Activated CD4-positive, alpha-beta memory T cell treated with anti-CD3 and anti-CD28 coated beads, Interleukin-2, amount 10 ng/mL, durations not matched to agents 7 days and 5 days (primary cell): Measurements from ENCODE around the gene TNS3. TPM values are rescaled to one million over a fixed set of nuclear protein-coding genes. Genes with fewer than 3 reads are reported as not detected.

ENCODE experiments used
- CTCF ChIA-PET: fragments of 350-600 bp; sonication (Branson Sonifier 250); formaldehyde crosslinking; loops from one replicate; lab custom pipeline; 2021; ENCODE audit warnings: antibody characterized with exemption, inconsistent platforms; lab: Charles Lee
- POLR2A ChIA-PET: fragments of 350-600 bp; sonication (Branson Sonifier 250); formaldehyde crosslinking; loops from one replicate; lab custom pipeline; 2021; ENCODE audit warnings: antibody characterized with exemption; lab: Charles Lee
- DNase-seq: peaks from one replicate; pipeline ENCODE4 v3.0.0-alpha.2; 2020
- H3K27ac Mint-ChIP-seq: one replicate; pipeline ENCODE4 v1.8.0; 2021; ENCODE audit warnings: mild to moderate bottlenecking, mixed read lengths
- H3K27me3 Mint-ChIP-seq: one replicate; pipeline ENCODE4 v1.8.0; 2021; ENCODE audit warnings: mixed read lengths
- H3K36me3 Mint-ChIP-seq: one replicate; pipeline ENCODE4 v1.8.0; 2021; ENCODE audit warnings: low read depth, mixed read lengths
- H3K4me1 Mint-ChIP-seq: one replicate; pipeline ENCODE4 v1.8.0; 2021; ENCODE audit warnings: mixed read lengths
- H3K4me3 Mint-ChIP-seq: one replicate; pipeline ENCODE4 v1.8.0; 2021; ENCODE audit warnings: mild to moderate bottlenecking, mixed read lengths
- H3K9me3 Mint-ChIP-seq: one replicate; pipeline ENCODE4 v1.8.0; 2021; ENCODE audit warnings: mixed read lengths
- total RNA-seq, 2 experiments: library from RNA; stranded (reverse); gene quantifications; one replicate each; pipeline ENCODE4 v1.2.3, GENCODE V29; 2021

The TNS3 gene
- total RNA-seq, 2 experiments from 2014 or later: 0.15 to 0.18 TPM

GRCh38 chr7:47573758-47574481 is 8.0 kb downstream of the TNS3 start:
- Mint-ChIP-seq H3K9me3 (peaks cover 3% of the 10 kb centered on the region), H3K27me3 (peaks cover 3% of the 10 kb centered on the region), H3K4me3 (no peak overlapping the region), H3K4me1 (no peaks in the 10 kb centered on the region), H3K27ac (no peak overlapping the region), H3K36me3 (no peaks in the 10 kb centered on the region)
- DNase-seq: no peak
- ChIA-PET POLR2A (no interaction called here), CTCF (no interaction called here)

GRCh38 chr7:47572939-47573757 is 8.8 kb downstream of the TNS3 start:
- ChIA-PET CTCF (no interaction called here), POLR2A (no interaction called here)
- H3K4me1 Mint-ChIP-seq: no peaks in the 10 kb centered on the region
- no peak overlapping the region for H3K4me3 Mint-ChIP-seq
- H3K27me3 Mint-ChIP-seq: peaks cover 3% of the 10 kb centered on the region
- no peak for DNase-seq
- no peak overlapping the region for H3K27ac Mint-ChIP-seq
- H3K9me3 Mint-ChIP-seq: peaks cover 3% of the 10 kb centered on the region
- no peaks in the 10 kb centered on the region for H3K36me3 Mint-ChIP-seq

DNA sequence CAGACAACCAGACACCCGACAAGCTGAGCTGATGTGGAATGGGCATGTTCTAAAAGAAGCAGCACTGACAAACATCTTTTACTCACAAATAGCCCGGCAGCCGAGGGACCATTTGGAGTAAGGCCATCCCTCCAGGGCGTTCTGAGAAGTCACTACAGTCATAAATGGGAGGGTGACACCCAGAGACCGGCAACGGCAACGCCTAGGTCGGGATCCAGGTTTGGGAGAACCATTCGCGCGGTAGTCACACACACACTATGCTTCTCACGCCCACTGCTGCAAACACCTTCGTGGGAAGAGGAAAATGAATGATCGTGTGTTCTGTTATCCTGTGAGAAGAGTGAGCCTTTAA is 9.8 kb downstream of the TNS3 start:
- Mint-ChIP-seq H3K27ac (no peak overlapping the region), H3K27me3 (peaks cover 3% of the 10 kb centered on the region), H3K4me3 (no peak overlapping the region), H3K4me1 (no peaks in the 10 kb centered on the region), H3K36me3 (no peaks in the 10 kb centered on the region), H3K9me3 (peaks cover 3% of the 10 kb centered on the region)
- ChIA-PET CTCF (no interaction called here), POLR2A (no interaction called here)
- DNase-seq: no peak

- POLR2A ChIA-PET: no interaction called here
- no peaks in the 10 kb centered on the region for H3K4me1 Mint-ChIP-seq
- peaks cover 3% of the 10 kb centered on the region for H3K9me3 Mint-ChIP-seq
- peaks cover 3% of the 10 kb centered on the region for H3K27me3 Mint-ChIP-seq
- H3K36me3 Mint-ChIP-seq: no peaks in the 10 kb centered on the region
- no peak overlapping the region for H3K4me3 Mint-ChIP-seq
- CTCF ChIA-PET: no interaction called here
- no peak overlapping the region for H3K27ac Mint-ChIP-seq
- DNase-seq: no peak
These were observed 10.4 kb downstream of the TNS3 start for GRCh38 chr7:47571331-47572093.

- H3K36me3 Mint-ChIP-seq: no peaks in the 10 kb centered on the region
- no peaks in the 10 kb centered on the region for H3K4me1 Mint-ChIP-seq
- H3K9me3 Mint-ChIP-seq: peaks cover 3% of the 10 kb centered on the region
- CTCF ChIA-PET: no interaction called here
- no peak overlapping the region for H3K4me3 Mint-ChIP-seq
- POLR2A ChIA-PET: no interaction called here
- peaks cover 3% of the 10 kb centered on the region for H3K27me3 Mint-ChIP-seq
- DNase-seq: no peak
- no peak overlapping the region for H3K27ac Mint-ChIP-seq
These were observed 11.3 kb downstream of the TNS3 start for GRCh38 chr7:47570649-47571050.

GRCh38 chr7:47568547-47568946 is 13.4 kb downstream of the TNS3 start:
- DNase-seq: no peak
- ChIA-PET POLR2A (no interaction called here), CTCF (no interaction called here)
- Mint-ChIP-seq H3K9me3 (peaks cover 2% of the 10 kb centered on the region), H3K27ac (no peak overlapping the region), H3K4me1 (no peaks in the 10 kb centered on the region), H3K27me3 (peaks cover 3% of the 10 kb centered on the region), H3K4me3 (no peak overlapping the region), H3K36me3 (no peaks in the 10 kb centered on the region)

DNA sequence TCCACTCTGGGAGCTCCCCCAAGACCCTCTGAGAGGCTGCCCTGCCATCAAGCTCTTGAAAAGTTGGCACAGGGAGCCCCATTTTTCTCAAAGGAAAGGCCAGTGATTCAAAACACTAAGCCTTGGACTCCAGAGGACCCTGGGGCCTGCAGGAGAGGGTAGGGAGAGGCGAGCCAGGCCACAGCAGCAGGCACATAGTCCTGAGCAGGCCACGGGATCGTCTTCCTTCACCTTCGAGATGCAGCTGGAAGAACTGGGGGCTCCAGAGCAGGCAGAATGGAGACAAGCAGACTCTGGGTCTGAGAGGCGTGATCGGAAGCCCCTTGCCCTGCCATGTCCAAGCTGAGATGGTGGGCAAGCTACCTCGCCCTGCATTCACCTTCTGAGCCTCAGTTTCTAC is 13.9 kb downstream of the TNS3 start:
- Mint-ChIP-seq H3K9me3 (no peaks in the 10 kb centered on the region), H3K27ac (no peak overlapping the region), H3K4me1 (no peaks in the 10 kb centered on the region), H3K4me3 (no peak overlapping the region), H3K27me3 (peaks cover 3% of the 10 kb centered on the region), H3K36me3 (no peaks in the 10 kb centered on the region)
- ChIA-PET POLR2A (no interaction called here), CTCF (no interaction called here)
- no peak for DNase-seq

- peaks cover under 1% of the 10 kb centered on the region for H3K27me3 Mint-ChIP-seq
- H3K4me1 Mint-ChIP-seq: no peaks in the 10 kb centered on the region
- H3K36me3 Mint-ChIP-seq: no peaks in the 10 kb centered on the region
- CTCF ChIA-PET: no interaction called here
- no peak for DNase-seq
- H3K4me3 Mint-ChIP-seq: no peak overlapping the region
- POLR2A ChIA-PET: no interaction called here
- no peaks in the 10 kb centered on the region for H3K9me3 Mint-ChIP-seq
- no peak overlapping the region for H3K27ac Mint-ChIP-seq
These were observed 16.2 kb downstream of the TNS3 start for GRCh38 chr7:47565640-47566250.

- no peak overlapping the region for H3K4me3 Mint-ChIP-seq
These were observed 18.4 kb downstream of the TNS3 start for GRCh38 chr7:47563521-47563920.

DNA sequence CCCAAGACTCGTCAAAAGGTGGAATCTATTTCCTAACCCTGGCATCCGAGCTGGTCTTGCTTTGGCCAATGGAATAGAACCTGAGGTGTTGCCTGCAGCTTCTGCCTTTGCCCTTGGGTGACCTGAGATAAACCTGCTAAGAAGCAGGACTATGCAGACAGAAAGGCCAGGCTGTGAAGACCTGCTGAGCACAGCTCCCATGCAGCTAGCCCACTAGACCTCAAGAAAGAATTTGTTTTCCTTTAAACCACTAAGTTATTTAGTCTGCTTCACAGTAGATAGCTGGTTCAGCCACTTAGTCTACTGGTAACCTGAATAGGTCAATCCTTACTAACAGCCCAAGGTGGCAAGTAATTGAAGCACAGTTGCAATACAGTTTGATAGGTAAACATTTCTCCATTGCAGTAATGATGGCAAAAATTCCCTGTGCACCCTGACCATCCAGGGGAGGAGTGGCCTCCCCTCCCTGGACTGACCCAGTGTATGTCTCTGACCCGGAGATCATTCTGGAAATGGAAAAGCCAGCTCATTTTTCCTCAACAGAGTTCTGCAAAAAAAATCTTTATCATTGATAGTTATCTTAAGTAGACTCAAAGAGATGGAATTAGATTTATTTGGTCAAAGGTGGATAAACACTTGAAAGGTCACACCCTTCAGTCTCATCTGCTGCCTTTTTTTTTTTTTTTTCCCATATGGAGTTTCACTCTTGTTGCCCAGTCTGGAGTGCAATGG is 20.0 kb downstream of the TNS3 start:
- H3K4me3 Mint-ChIP-seq: no peak overlapping the region
- no peaks in the 10 kb centered on the region for H3K36me3 Mint-ChIP-seq
- peaks cover 6% of the 10 kb centered on the region for H3K9me3 Mint-ChIP-seq
- no peaks in the 10 kb centered on the region for H3K4me1 Mint-ChIP-seq
- CTCF ChIA-PET: interaction anchor here (0.7 kb wide), 1 partner anchor 168 kb away, joined by 3 read pairs; no protein-coding TSS in a partner anchor
- DNase-seq: no peak
- no peaks in the 10 kb centered on the region for H3K27me3 Mint-ChIP-seq
- POLR2A ChIA-PET: no interaction called here
- no peak overlapping the region for H3K27ac Mint-ChIP-seq

More at GRCh38 chr7:47563521-47563920, 18.4 kb downstream of the TNS3 start:
- Mint-ChIP-seq H3K9me3 (peaks cover 6% of the 10 kb centered on the region), H3K36me3 (no peaks in the 10 kb centered on the region), H3K27ac (no peak overlapping the region), H3K4me1 (no peaks in the 10 kb centered on the region), H3K27me3 (no peaks in the 10 kb centered on the region)
- CTCF ChIA-PET: no interaction called here
- POLR2A ChIA-PET: no interaction called here
- DNase-seq: no peak

- CTCF ChIA-PET: no interaction called here
- Mint-ChIP-seq H3K4me1 (no peaks in the 10 kb centered on the region), H3K27me3 (no peaks in the 10 kb centered on the region), H3K27ac (no peak overlapping the region), H3K9me3 (peaks cover 6% of the 10 kb centered on the region), H3K36me3 (no peaks in the 10 kb centered on the region), H3K4me3 (no peak overlapping the region)
- no peak for DNase-seq
- POLR2A ChIA-PET: no interaction called here
These were observed 22.3 kb downstream of the TNS3 start for GRCh38 chr7:47559306-47560220.
